Activated naive CD4-positive, alpha-beta T cell treated with anti-CD3 and anti-CD28 coated beads, Interleukin-2, amount 10 ng/mL, durations not matched to agents 7 days and 5 days (primary cell): Measurements from ENCODE around the gene SLC26A5.
"Not testable (repeated sequence)": the region's sequence is repeated elsewhere in the genome, so short reads cannot be mapped to it uniquely, and the experiment has no call there.

ENCODE experiments used
- CTCF ChIA-PET: fragments of 350-600 bp; sonication (Branson Sonifier 250); formaldehyde crosslinking; loops from one replicate; lab custom pipeline; 2021; ENCODE audit warnings: antibody characterized with exemption; lab: Charles Lee
- DNase-seq: peaks from one replicate; pipeline ENCODE4 v3.0.0-alpha.2; 2020
- H3K27ac Mint-ChIP-seq: one replicate; pipeline ENCODE4 v1.8.0; 2021; ENCODE audit warnings: mild to moderate bottlenecking, moderate library complexity, mixed read lengths
- H3K27me3 Mint-ChIP-seq: one replicate; pipeline ENCODE4 v1.8.0; 2021; ENCODE audit warnings: mild to moderate bottlenecking, mixed read lengths
- H3K36me3 Mint-ChIP-seq: one replicate; pipeline ENCODE4 v1.8.0; 2021; ENCODE audit warnings: mixed read lengths
- H3K4me1 Mint-ChIP-seq: one replicate; pipeline ENCODE4 v1.8.0; 2021; ENCODE audit warnings: mixed read lengths
- H3K4me3 Mint-ChIP-seq: one replicate; pipeline ENCODE4 v1.8.0; 2021; ENCODE audit warnings: mild to moderate bottlenecking, moderate library complexity, mixed read lengths
- H3K9me3 Mint-ChIP-seq: one replicate; pipeline ENCODE4 v1.8.0; 2021; ENCODE audit warnings: mixed read lengths

SLC26A5 gene

GRCh38 chr7:103425177-103425576 lies 20.8 kb downstream of the SLC26A5 start:
- CTCF ChIA-PET, result no interaction called here
- H3K4me3 Mint-ChIP-seq, result no peak overlapping the region
- no peaks in the 10 kb centered on the region for H3K4me1 Mint-ChIP-seq
- DNase-seq, result no peak
- no peaks in the 10 kb centered on the region for H3K9me3 Mint-ChIP-seq
- H3K27me3 Mint-ChIP-seq, result no peaks in the 10 kb centered on the region
- H3K27ac Mint-ChIP-seq, result no peak overlapping the region
- H3K36me3 Mint-ChIP-seq, result no peaks in the 10 kb centered on the region

- no peak for DNase-seq
- Mint-ChIP-seq H3K4me3 (no peak overlapping the region), H3K9me3 (no peaks in the 10 kb centered on the region), H3K36me3 (no peaks in the 10 kb centered on the region), H3K27me3 (no peaks in the 10 kb centered on the region), H3K27ac (no peak overlapping the region), H3K4me1 (no peaks in the 10 kb centered on the region)
- CTCF ChIA-PET, result no interaction called here
Observed at GRCh38 chr7:103423467-103424179, 22.4 kb downstream of the SLC26A5 start.

GRCh38 chr7:103420857-103421384 lies 25.1 kb downstream of the SLC26A5 start:
- no peaks in the 10 kb centered on the region for H3K9me3 Mint-ChIP-seq
- no peak for DNase-seq
- no peak overlapping the region for H3K27ac Mint-ChIP-seq
- no peaks in the 10 kb centered on the region for H3K4me1 Mint-ChIP-seq
- H3K27me3 Mint-ChIP-seq, result no peaks in the 10 kb centered on the region
- no peaks in the 10 kb centered on the region for H3K36me3 Mint-ChIP-seq
- H3K4me3 Mint-ChIP-seq, result no peak overlapping the region
- CTCF ChIA-PET, result no interaction called here

GRCh38 chr7:103418241-103418640 lies 27.8 kb downstream of the SLC26A5 start:
- Mint-ChIP-seq H3K4me3 (no peak overlapping the region), H3K27ac (no peak overlapping the region), H3K27me3 (peaks cover 3% of the 10 kb centered on the region), H3K9me3 (no peaks in the 10 kb centered on the region), H3K4me1 (no peaks in the 10 kb centered on the region), H3K36me3 (no peaks in the 10 kb centered on the region)
- no peak for DNase-seq
- CTCF ChIA-PET, result no interaction called here

GRCh38 chr7:103413407-103413806 lies 32.6 kb downstream of the SLC26A5 start:
- CTCF ChIA-PET, result no interaction called here

GRCh38 chr7:103412151-103412550 lies 33.9 kb downstream of the SLC26A5 start:
- H3K27ac Mint-ChIP-seq, result no peak overlapping the region
- no peak for DNase-seq
- H3K4me3 Mint-ChIP-seq, result no peak overlapping the region
- H3K36me3 Mint-ChIP-seq, result no peaks in the 10 kb centered on the region
- H3K27me3 Mint-ChIP-seq, result peaks cover 10% of the 10 kb centered on the region
- H3K4me1 Mint-ChIP-seq, result no peaks in the 10 kb centered on the region
- CTCF ChIA-PET, result no interaction called here
- H3K9me3 Mint-ChIP-seq, result no peaks in the 10 kb centered on the region

More at GRCh38 chr7:103413407-103413806, 32.6 kb downstream of the SLC26A5 start:
- Mint-ChIP-seq H3K36me3 (no peaks in the 10 kb centered on the region), H3K4me3 (no peak overlapping the region), H3K27ac (no peak overlapping the region), H3K27me3 (peaks cover 10% of the 10 kb centered on the region), H3K4me1 (no peaks in the 10 kb centered on the region), H3K9me3 (no peaks in the 10 kb centered on the region)
- no peak for DNase-seq

- peaks cover 36% of the 10 kb centered on the region for H3K27me3 Mint-ChIP-seq
- not testable (repeated sequence) for DNase-seq, H3K27ac Mint-ChIP-seq, H3K4me3 Mint-ChIP-seq, H3K4me1 Mint-ChIP-seq, H3K36me3 Mint-ChIP-seq, H3K9me3 Mint-ChIP-seq
- CTCF ChIA-PET, result interaction anchor here (1.1 to 1.7 kb wide), 2 partner anchors 108 to 110 kb away, joined by 3 to 4 read pairs; partner anchors contain the start of gene PMPCB
Observed at GRCh38 chr7:103405789-103406613, 40.0 kb downstream of the SLC26A5 start.

GRCh38 chr7:103399687-103400086 lies 46.3 kb downstream of the SLC26A5 start:
- H3K4me3 Mint-ChIP-seq, H3K4me1 Mint-ChIP-seq, H3K27ac Mint-ChIP-seq, H3K9me3 Mint-ChIP-seq, CTCF ChIA-PET, H3K36me3 Mint-ChIP-seq, DNase-seq: not testable (repeated sequence)
- peaks cover 11% of the 10 kb centered on the region for H3K27me3 Mint-ChIP-seq

GRCh38 chr7:103398483-103399127 lies 47.4 kb downstream of the SLC26A5 start:
- CTCF ChIA-PET, result no interaction called here
- Mint-ChIP-seq H3K36me3 (no peaks in the 10 kb centered on the region), H3K27me3 (peaks cover 5% of the 10 kb centered on the region), H3K4me1 (no peaks in the 10 kb centered on the region), H3K4me3 (no peak overlapping the region), H3K27ac (no peak overlapping the region), H3K9me3 (peaks cover 2% of the 10 kb centered on the region)
- no peak for DNase-seq

GRCh38 chr7:103396471-103396870 lies 49.5 kb downstream of the SLC26A5 start:
- no peaks in the 10 kb centered on the region for H3K36me3 Mint-ChIP-seq
- DNase-seq, result no peak
- H3K27me3 Mint-ChIP-seq, result no peaks in the 10 kb centered on the region
- H3K27ac Mint-ChIP-seq, result no peak overlapping the region
- peaks cover 2% of the 10 kb centered on the region for H3K9me3 Mint-ChIP-seq
- CTCF ChIA-PET, result no interaction called here
- no peak overlapping the region for H3K4me3 Mint-ChIP-seq
- no peaks in the 10 kb centered on the region for H3K4me1 Mint-ChIP-seq

- H3K9me3 Mint-ChIP-seq, result peaks cover under 1% of the 10 kb centered on the region
- no peaks in the 10 kb centered on the region for H3K36me3 Mint-ChIP-seq
- DNase-seq, result no peak
- no peaks in the 10 kb centered on the region for H3K27me3 Mint-ChIP-seq
- H3K4me1 Mint-ChIP-seq, result no peaks in the 10 kb centered on the region
- CTCF ChIA-PET, result no interaction called here
- H3K27ac Mint-ChIP-seq, result no peak overlapping the region
- H3K4me3 Mint-ChIP-seq, result no peak overlapping the region
Observed at GRCh38 chr7:103395071-103395470, 50.9 kb downstream of the SLC26A5 start.

- H3K27ac Mint-ChIP-seq, result no peak overlapping the region
- no peaks in the 10 kb centered on the region for H3K4me1 Mint-ChIP-seq
- no peaks in the 10 kb centered on the region for H3K9me3 Mint-ChIP-seq
- peaks cover 1% of the 10 kb centered on the region for H3K27me3 Mint-ChIP-seq
- no peak for DNase-seq
- H3K36me3 Mint-ChIP-seq, result no peaks in the 10 kb centered on the region
- H3K4me3 Mint-ChIP-seq, result no peak overlapping the region
- CTCF ChIA-PET, result no interaction called here
Observed at GRCh38 chr7:103394566-103394965, 51.4 kb downstream of the SLC26A5 start.

- DNase-seq, result no peak
- CTCF ChIA-PET, result no interaction called here
- H3K4me3 Mint-ChIP-seq, result no peak overlapping the region
- H3K36me3 Mint-ChIP-seq, result no peaks in the 10 kb centered on the region
- no peak overlapping the region for H3K27ac Mint-ChIP-seq
- no peaks in the 10 kb centered on the region for H3K4me1 Mint-ChIP-seq
- H3K27me3 Mint-ChIP-seq, result peaks cover 9% of the 10 kb centered on the region
- no peaks in the 10 kb centered on the region for H3K9me3 Mint-ChIP-seq
Observed at GRCh38 chr7:103391976-103392375, 54.0 kb downstream of the SLC26A5 start.

- peaks cover 9% of the 10 kb centered on the region for H3K27me3 Mint-ChIP-seq
- H3K4me3 Mint-ChIP-seq, result no peak overlapping the region
- no peaks in the 10 kb centered on the region for H3K4me1 Mint-ChIP-seq
- no peak overlapping the region for H3K27ac Mint-ChIP-seq
- CTCF ChIA-PET, result no interaction called here
- no peaks in the 10 kb centered on the region for H3K9me3 Mint-ChIP-seq
- DNase-seq, result no peak
- H3K36me3 Mint-ChIP-seq, result no peaks in the 10 kb centered on the region
Observed at GRCh38 chr7:103391150-103391549, 54.9 kb downstream of the SLC26A5 start.
